ENCODE data around the gene FAXC. TPM values are rescaled to one million over a fixed set of nuclear protein-coding genes. Genes with fewer than 3 reads are reported as not detected.
"Not testable (repeated sequence)": the region's sequence is repeated elsewhere in the genome, so short reads cannot be mapped to it uniquely, and the experiment has no call there.

The FAXC gene
- total RNA-seq, 1 donor from 2014 or later: 0.34 TPM

GRCh38 chr6:99282479-99283062 is 66.9 kb downstream of the FAXC start:
- peak; percentile 36 for DNase-seq

GRCh38 chr6:99276747-99277146 is 72.7 kb downstream of the FAXC start:
- peak; percentile 57 for DNase-seq

GRCh38 chr6:99270826-99271225 is 78.6 kb downstream of the FAXC start:
- DNase-seq: no peak

GRCh38 chr6:99270030-99270429 is 79.4 kb downstream of the FAXC start:
- DNase-seq: no peak

- DNase-seq: no peak
These were observed 80.3 kb downstream of the FAXC start for GRCh38 chr6:99269207-99269606.

- not testable (repeated sequence) for DNase-seq
These were observed 82.5 kb downstream of the FAXC start for GRCh38 chr6:99266996-99267395.

GRCh38 chr6:99265447-99265846 is 84.0 kb downstream of the FAXC start:
- DNase-seq: not testable (repeated sequence)

- DNase-seq: no peak
These were observed 94.6 kb downstream of the FAXC start for GRCh38 chr6:99254616-99255550.

GRCh38 chr6:99253271-99253670 is 96.2 kb downstream of the FAXC start:
- DNase-seq: no peak

- no peak for DNase-seq
These were observed 97.1 kb downstream of the FAXC start for GRCh38 chr6:99252421-99252820.

GRCh38 chr6:99250476-99250875 is 99.0 kb downstream of the FAXC start:
- no peak for DNase-seq

- DNase-seq: no peak
These were observed 102.9 kb downstream of the FAXC start for GRCh38 chr6:99246602-99247001.

- DNase-seq: peak; percentile 42
These were observed 107.5 kb downstream of the FAXC start for GRCh38 chr6:99241905-99242534.

- no peak for DNase-seq
These were observed 113.5 kb downstream of the FAXC start for GRCh38 chr6:99236010-99236409.

GRCh38 chr6:99233219-99233618 is 116.3 kb downstream of the FAXC start:
- DNase-seq: no peak

- no peak for DNase-seq
These were observed 117.4 kb downstream of the FAXC start for GRCh38 chr6:99232056-99232455.

- DNase-seq: no peak
These were observed 124.3 kb downstream of the FAXC start for GRCh38 chr6:99225172-99225571.

Other genes starting within 250 kb of the FAXC start
- 2.0 and 4.0 TPM in 2 replicates for gene COQ3, start 44.5 kb upstream of the FAXC start, total RNA-seq
- gene PNISR, start 75.6 kb upstream of the FAXC start, total RNA-seq: 47.0 and 73.7 TPM in 2 replicates
- 19.4 and 31.3 TPM in 2 replicates for gene USP45, start 165.7 kb upstream of the FAXC start, total RNA-seq
- gene CCNC, start 219.0 kb upstream of the FAXC start, total RNA-seq: 85.4 and 105 TPM in 2 replicates

Measured in dermis blood vessel endothelial cell (primary cell).